ENCODE measurements around the gene CPPED1.

The CPPED1 gene

GRCh38 chr16:12627394-12627793 is 176.3 kb downstream of the CPPED1 start:
- DNase-seq (ENCODE audit: extremely low spot score) = no peak
- TF ChIP-seq SP1 (IDR thresholded peaks at IDR 0.05) (no peak), FOXA1 (IDR thresholded peaks at IDR 0.05) (no peak), PKNOX1 (IDR thresholded peaks at IDR 0.05) (no peak), NFRKB (IDR thresholded peaks at IDR 0.05) (no peak), LEF1 (IDR thresholded peaks at IDR 0.05; ENCODE audit: borderline replicate concordance) (no peak), L3MBTL2 (conservative IDR thresholded peaks at IDR 0.05) (no peak), FOXM1 (IDR thresholded peaks at IDR 0.05; ENCODE audit: borderline replicate concordance) (no peak), HDGF (IDR thresholded peaks at IDR 0.05; ENCODE audit: borderline replicate concordance) (no peak), ELF4 (IDR thresholded peaks at IDR 0.05) (no peak), TARDBP (IDR thresholded peaks at IDR 0.05) (no peak), FOXK2 (IDR thresholded peaks at IDR 0.05) (no peak), CTBP1 (IDR thresholded peaks at IDR 0.05; ENCODE audit: borderline replicate concordance) (no peak), BHLHE40 (IDR thresholded peaks at IDR 0.05; ENCODE audit: borderline replicate concordance) (no peak), SUZ12 (IDR thresholded peaks at IDR 0.05) (no peak), ARNT (IDR thresholded peaks at IDR 0.05) (no peak), ZNF384 (IDR thresholded peaks at IDR 0.05) (no peak)
- ChIA-PET POLR2A (no interaction called here), CTCF (no interaction called here)

- ChIA-PET POLR2A (no interaction called here), CTCF (no interaction called here)
- no peak for TF ChIP-seq SP1 (IDR thresholded peaks at IDR 0.05)
- TF ChIP-seq FOXA1 (IDR thresholded peaks at IDR 0.05) = no peak
- TF ChIP-seq ZNF384 (IDR thresholded peaks at IDR 0.05) = no peak
- TF ChIP-seq BHLHE40 (IDR thresholded peaks at IDR 0.05; ENCODE audit: borderline replicate concordance) = no peak
- TF ChIP-seq TARDBP (IDR thresholded peaks at IDR 0.05) = no peak
- TF ChIP-seq PKNOX1 (IDR thresholded peaks at IDR 0.05) = no peak
- no peak for TF ChIP-seq NFRKB (IDR thresholded peaks at IDR 0.05)
- no peak for TF ChIP-seq HDGF (IDR thresholded peaks at IDR 0.05; ENCODE audit: borderline replicate concordance)
- TF ChIP-seq FOXM1 (IDR thresholded peaks at IDR 0.05; ENCODE audit: borderline replicate concordance) = no peak
- DNase-seq (ENCODE audit: extremely low spot score) = no peak
These were observed 177.3 kb downstream of the CPPED1 start for GRCh38 chr16:12626411-12626810.

GRCh38 chr16:12625716-12626115 is 178.0 kb downstream of the CPPED1 start:
- POLR2A ChIA-PET = no interaction called here

GRCh38 chr16:12625068-12625467 is 178.6 kb downstream of the CPPED1 start:
- POLR2A ChIA-PET = no interaction called here
- no peak for DNase-seq (ENCODE audit: extremely low spot score)
- TF ChIP-seq ARNT (IDR thresholded peaks at IDR 0.05) (no peak), LEF1 (IDR thresholded peaks at IDR 0.05; ENCODE audit: borderline replicate concordance) (no peak), TARDBP (IDR thresholded peaks at IDR 0.05) (no peak), HDGF (IDR thresholded peaks at IDR 0.05; ENCODE audit: borderline replicate concordance) (no peak), FOXA1 (IDR thresholded peaks at IDR 0.05) (no peak), SP1 (IDR thresholded peaks at IDR 0.05) (no peak), FOXK2 (IDR thresholded peaks at IDR 0.05) (no peak), BHLHE40 (IDR thresholded peaks at IDR 0.05; ENCODE audit: borderline replicate concordance) (no peak), ZNF384 (IDR thresholded peaks at IDR 0.05) (no peak), PKNOX1 (IDR thresholded peaks at IDR 0.05) (no peak), L3MBTL2 (conservative IDR thresholded peaks at IDR 0.05) (no peak), CTBP1 (IDR thresholded peaks at IDR 0.05; ENCODE audit: borderline replicate concordance) (no peak), SUZ12 (IDR thresholded peaks at IDR 0.05) (no peak), FOXM1 (IDR thresholded peaks at IDR 0.05; ENCODE audit: borderline replicate concordance) (no peak), NFRKB (IDR thresholded peaks at IDR 0.05) (no peak), ELF4 (IDR thresholded peaks at IDR 0.05) (no peak)
- CTCF ChIA-PET = no interaction called here

More at GRCh38 chr16:12625716-12626115, 178.0 kb downstream of the CPPED1 start:
- CTCF ChIA-PET = no interaction called here
- DNase-seq (ENCODE audit: extremely low spot score) = no peak
- no peak for TF ChIP-seq ARNT (IDR thresholded peaks at IDR 0.05)
- no peak for TF ChIP-seq ZNF384 (IDR thresholded peaks at IDR 0.05)
- TF ChIP-seq FOXK2 (IDR thresholded peaks at IDR 0.05) = no peak

GRCh38 chr16:12620150-12620549 is 183.5 kb downstream of the CPPED1 start:
- ChIA-PET CTCF (no interaction called here), POLR2A (no interaction called here)
- no peak for DNase-seq (ENCODE audit: extremely low spot score)
- TF ChIP-seq ARNT (IDR thresholded peaks at IDR 0.05) (no peak), ZNF384 (IDR thresholded peaks at IDR 0.05) (no peak), FOXA1 (IDR thresholded peaks at IDR 0.05) (no peak), SUZ12 (IDR thresholded peaks at IDR 0.05) (no peak), HDGF (IDR thresholded peaks at IDR 0.05; ENCODE audit: borderline replicate concordance) (no peak), FOXK2 (IDR thresholded peaks at IDR 0.05) (no peak), FOXM1 (IDR thresholded peaks at IDR 0.05; ENCODE audit: borderline replicate concordance) (no peak), CTBP1 (IDR thresholded peaks at IDR 0.05; ENCODE audit: borderline replicate concordance) (no peak), TARDBP (IDR thresholded peaks at IDR 0.05) (no peak), SP1 (IDR thresholded peaks at IDR 0.05) (no peak), LEF1 (IDR thresholded peaks at IDR 0.05; ENCODE audit: borderline replicate concordance) (no peak)

GRCh38 chr16:12618515-12618914 is 185.2 kb downstream of the CPPED1 start:
- POLR2A ChIA-PET = no interaction called here

GRCh38 chr16:12617401-12617819 is 186.3 kb downstream of the CPPED1 start:
- no peak for TF ChIP-seq PKNOX1 (IDR thresholded peaks at IDR 0.05)
- TF ChIP-seq FOXM1 (IDR thresholded peaks at IDR 0.05; ENCODE audit: borderline replicate concordance) = no peak
- TF ChIP-seq HDGF (IDR thresholded peaks at IDR 0.05; ENCODE audit: borderline replicate concordance) = no peak
- TF ChIP-seq ZNF384 (IDR thresholded peaks at IDR 0.05) = no peak
- no peak for TF ChIP-seq SP1 (IDR thresholded peaks at IDR 0.05)
- TF ChIP-seq L3MBTL2 (conservative IDR thresholded peaks at IDR 0.05) = no peak
- no peak for TF ChIP-seq ELF4 (IDR thresholded peaks at IDR 0.05)
- POLR2A ChIA-PET = no interaction called here
- CTCF ChIA-PET = no interaction called here
- DNase-seq (ENCODE audit: extremely low spot score) = no peak

More at GRCh38 chr16:12618515-12618914, 185.2 kb downstream of the CPPED1 start:
- CTCF ChIA-PET = no interaction called here
- DNase-seq (ENCODE audit: extremely low spot score) = no peak
- TF ChIP-seq L3MBTL2 (conservative IDR thresholded peaks at IDR 0.05) (no peak), FOXM1 (IDR thresholded peaks at IDR 0.05; ENCODE audit: borderline replicate concordance) (no peak)

Data from HEK293T (cell line).